ENCODE data around the gene ESRRG.

Gene ESRRG

DNA sequence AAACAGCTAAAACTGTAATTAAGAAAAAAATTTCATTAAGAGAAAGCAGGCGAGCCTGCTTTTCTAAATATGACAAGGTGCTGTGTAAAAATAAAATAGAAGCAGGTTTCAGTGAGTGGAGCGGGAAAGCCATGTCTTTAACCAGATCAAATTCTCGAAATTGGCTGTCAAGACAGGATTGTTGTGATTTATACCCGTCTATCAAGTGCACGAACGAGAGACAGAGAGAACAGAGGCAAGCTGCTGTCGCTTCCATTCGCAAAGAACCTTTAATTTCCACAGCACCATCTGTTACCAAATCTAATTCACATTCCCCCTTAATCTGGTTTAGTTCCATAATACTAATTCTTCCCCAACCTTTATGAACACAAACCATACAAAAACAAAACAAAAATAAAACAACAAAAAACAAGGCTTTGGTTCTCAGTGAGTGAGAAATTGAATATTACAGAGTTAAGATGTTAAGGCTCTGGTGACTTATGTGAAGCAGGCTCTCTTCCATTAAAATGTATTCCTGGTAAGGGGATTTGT is 35.0 kb downstream of the ESRRG start:
- TF ChIP-seq, protein P1, sequence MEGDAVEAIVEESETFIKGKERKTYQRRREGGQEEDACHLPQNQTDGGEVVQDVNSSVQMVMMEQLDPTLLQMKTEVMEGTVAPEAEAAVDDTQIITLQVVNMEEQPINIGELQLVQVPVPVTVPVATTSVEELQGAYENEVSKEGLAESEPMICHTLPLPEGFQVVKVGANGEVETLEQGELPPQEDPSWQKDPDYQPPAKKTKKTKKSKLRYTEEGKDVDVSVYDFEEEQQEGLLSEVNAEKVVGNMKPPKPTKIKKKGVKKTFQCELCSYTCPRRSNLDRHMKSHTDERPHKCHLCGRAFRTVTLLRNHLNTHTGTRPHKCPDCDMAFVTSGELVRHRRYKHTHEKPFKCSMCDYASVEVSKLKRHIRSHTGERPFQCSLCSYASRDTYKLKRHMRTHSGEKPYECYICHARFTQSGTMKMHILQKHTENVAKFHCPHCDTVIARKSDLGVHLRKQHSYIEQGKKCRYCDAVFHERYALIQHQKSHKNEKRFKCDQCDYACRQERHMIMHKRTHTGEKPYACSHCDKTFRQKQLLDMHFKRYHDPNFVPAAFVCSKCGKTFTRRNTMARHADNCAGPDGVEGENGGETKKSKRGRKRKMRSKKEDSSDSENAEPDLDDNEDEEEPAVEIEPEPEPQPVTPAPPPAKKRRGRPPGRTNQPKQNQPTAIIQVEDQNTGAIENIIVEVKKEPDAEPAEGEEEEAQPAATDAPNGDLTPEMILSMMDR (IDR thresholded peaks at IDR 0.05; ENCODE audit: low read depth, low read length, missing control alignments), result no peak
- no peak overlapping the region for H3K4me3 ChIP-seq (ENCODE audit: low read depth, low read length)
- no peak for DNase-seq (ENCODE audit: low read depth)

DNA sequence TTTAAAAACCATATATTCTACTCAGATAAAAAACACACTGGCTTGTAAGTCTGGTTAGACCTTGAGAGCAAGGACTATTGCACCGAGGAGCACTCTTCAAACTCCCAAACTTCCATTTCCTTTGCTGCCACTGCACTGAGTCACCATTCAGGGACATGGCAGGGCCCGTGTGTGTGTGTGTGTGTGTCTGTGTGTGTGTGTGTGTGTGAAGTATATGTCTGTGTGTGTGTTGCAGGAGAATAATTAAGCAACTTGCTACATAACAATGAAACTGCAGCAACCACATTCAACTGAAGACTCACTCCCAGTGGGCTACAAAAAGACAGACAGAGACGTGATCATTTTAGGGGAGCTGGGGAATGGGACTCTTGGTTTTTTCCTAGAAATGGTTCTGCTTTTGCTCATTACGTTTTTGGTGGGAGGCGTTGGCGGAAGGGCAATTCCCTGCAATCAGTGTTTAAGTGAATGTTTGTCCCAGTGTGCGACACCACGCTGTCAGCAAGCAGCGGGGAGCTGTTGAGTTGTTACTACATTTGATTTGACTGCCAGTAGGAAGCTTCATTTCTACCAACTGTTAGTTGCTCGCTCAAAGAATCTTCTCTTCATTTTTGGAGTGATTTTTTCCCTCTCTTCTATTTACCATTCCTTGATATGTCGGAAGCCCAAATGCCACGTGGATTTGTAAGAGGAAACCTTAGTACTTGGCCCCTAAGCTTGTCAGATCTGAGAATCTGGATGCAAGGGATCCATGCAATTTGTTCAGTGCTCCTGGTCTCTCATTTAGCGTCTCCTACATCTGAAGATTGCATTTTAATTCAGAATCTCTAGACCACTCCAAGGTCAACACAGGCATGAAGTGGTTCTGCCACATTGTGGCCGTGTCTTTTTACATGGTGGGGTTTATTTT is 36.1 kb downstream of the ESRRG start:
- TF ChIP-seq, protein P1 (IDR thresholded peaks at IDR 0.05; ENCODE audit: low read depth, low read length, missing control alignments), result no peak
- no peak for DNase-seq (ENCODE audit: low read depth)
- H3K4me3 ChIP-seq (ENCODE audit: low read depth, low read length), result no peak overlapping the region

DNA sequence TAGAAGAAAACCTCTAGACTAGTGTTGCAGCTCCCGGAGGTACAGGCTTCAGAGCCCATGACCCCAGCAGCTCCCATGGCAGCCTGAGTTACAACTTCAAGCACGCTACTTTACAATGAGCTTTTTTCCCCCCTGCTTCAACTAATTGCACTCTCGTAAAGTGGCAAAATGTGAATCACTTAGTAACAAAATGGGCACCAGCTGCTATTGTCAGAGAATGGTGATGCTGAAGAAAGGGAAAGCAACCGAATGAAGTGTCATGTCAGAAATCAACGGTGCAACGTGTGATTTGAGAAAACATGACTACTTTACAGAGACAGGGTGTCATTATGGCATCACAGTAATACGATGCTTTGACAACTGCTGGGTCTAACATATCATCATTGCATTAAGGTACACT is 40.5 kb downstream of the ESRRG start:
- TF ChIP-seq, protein P1 (IDR thresholded peaks at IDR 0.05; ENCODE audit: low read depth, low read length, missing control alignments), result no peak
- no peak for DNase-seq (ENCODE audit: low read depth)
- H3K4me3 ChIP-seq (ENCODE audit: low read depth, low read length), result no peak overlapping the region

DNA sequence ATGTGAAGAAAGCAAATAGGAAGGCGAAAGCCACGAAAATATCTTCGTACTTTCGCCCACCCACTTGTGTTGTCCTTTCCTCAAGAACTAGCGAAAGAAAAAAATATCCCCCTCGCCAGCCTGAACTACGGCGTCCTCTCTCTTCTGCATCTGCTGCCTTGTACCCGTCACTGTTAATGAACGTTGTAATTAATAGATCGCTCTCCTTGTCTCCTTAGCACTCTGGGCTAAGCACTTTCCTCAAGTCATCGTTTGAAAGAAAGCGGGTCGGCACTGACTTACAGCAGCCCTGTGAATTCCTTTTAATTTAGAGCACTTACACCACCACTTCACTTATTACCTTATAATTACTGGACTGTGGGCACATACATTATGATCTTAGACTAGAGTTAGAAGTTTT is 44.1 kb downstream of the ESRRG start:
- DNase-seq (ENCODE audit: low read depth), result no peak
- TF ChIP-seq, protein P1 (IDR thresholded peaks at IDR 0.05; ENCODE audit: low read depth, low read length, missing control alignments), result no peak
- no peak overlapping the region for H3K4me3 ChIP-seq (ENCODE audit: low read depth, low read length)

DNA sequence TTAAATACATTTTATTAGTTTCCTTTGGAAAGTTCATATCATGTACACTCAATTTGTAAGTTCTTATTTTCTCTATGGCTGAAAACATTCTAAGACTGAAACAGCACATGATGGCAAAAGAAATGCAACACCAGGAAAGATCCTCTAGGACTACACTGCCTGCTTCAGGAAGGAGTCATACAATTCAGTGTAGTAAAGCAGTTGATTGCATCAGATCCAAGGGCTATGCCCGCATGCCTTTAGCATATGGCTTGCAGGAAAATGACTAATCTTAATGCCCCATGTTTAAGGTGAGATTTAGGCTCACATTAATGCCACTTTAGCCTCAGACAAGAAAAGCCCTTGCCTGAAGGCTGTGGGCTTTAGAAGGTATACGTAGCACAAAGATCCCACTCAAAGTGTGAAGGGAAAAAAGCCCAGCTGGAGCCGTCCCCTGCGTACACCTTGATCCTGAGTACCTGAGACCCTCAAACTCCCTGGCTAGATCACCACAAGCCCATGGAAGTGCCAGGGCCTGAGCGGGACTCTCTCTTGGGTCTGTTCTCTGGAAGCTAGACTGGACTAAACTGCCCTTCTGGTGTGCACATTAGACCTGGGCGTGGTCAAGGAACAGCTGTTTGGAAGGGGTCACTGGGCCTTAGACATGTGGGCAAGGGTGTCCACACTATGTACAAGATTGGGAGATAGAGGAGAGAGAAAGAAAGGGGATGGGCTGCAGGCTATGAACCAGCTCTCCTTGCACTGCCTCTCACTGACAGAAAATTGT is 52.9 kb downstream of the ESRRG start:
- H3K4me3 ChIP-seq (ENCODE audit: low read depth, low read length), result no peak overlapping the region
- DNase-seq (ENCODE audit: low read depth), result no peak
- TF ChIP-seq, protein P1 (IDR thresholded peaks at IDR 0.05; ENCODE audit: low read depth, low read length, missing control alignments), result no peak

DNA sequence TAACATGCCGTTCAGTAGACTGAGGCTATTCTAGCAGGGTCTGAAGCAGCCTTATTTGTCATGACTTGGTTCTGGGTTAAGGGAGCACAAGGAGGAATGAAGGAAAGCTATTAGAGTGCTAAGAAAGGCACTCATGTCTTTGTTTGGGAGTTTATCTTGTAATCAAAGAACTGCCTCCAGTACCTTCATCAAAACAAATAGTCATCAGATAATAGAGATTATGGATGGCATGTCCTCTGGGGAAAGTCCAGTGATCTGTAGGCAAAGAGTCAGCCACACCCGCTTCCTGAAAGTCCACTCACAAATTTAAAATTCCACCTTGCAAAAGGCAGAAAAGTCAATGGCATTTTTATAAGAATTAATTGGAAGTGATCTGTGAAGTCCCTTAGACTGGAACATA is 56.8 kb downstream of the ESRRG start:
- no peak for DNase-seq (ENCODE audit: low read depth)
- TF ChIP-seq, protein P1 (IDR thresholded peaks at IDR 0.05; ENCODE audit: low read depth, low read length, missing control alignments), result no peak
- H3K4me3 ChIP-seq (ENCODE audit: low read depth, low read length), result no peak overlapping the region
